ENCODE measurements around the gene MTARC2.

The MTARC2 gene

GRCh38 chr1:220828179-220828490 lies 80.0 kb downstream of the MTARC2 start:
- DNase-seq (ENCODE audit: low spot score) = no peak

- DNase-seq (ENCODE audit: low spot score) = no peak
Measured at GRCh38 chr1:220828950-220829586, 80.9 kb downstream of the MTARC2 start.

- DNase-seq (ENCODE audit: low spot score) = no peak
Measured at GRCh38 chr1:220833436-220833835, 85.3 kb downstream of the MTARC2 start.

Measured in AG08395 (cell line).